Neural cell (in vitro differentiated cells): ENCODE data around the gene PCDH9. TPM values are rescaled to one million over a fixed set of nuclear protein-coding genes. Genes with fewer than 3 reads are reported as not detected.

Experiments
- H2AFZ ChIP-seq: fragments of 200-600, 300-800 bp; sonication (generic), shearing (Covaris generic); 2 replicates; pipeline ENCODE4 v1.6.0; 2014; ENCODE audit warnings: low read depth, mild to moderate bottlenecking, antibody characterized with exemption, low read length, moderate library complexity
- H3F3A ChIP-seq: fragments of 200-600 bp; shearing (Covaris generic); 2 replicates; pipeline ENCODE4 v1.6.1; 2016; ENCODE audit warnings: mild to moderate bottlenecking, moderate library complexity, mixed read lengths, antibody characterized with exemption, low read length; ENCODE audit not compliant: insufficient read depth, poor library complexity, severe bottlenecking
- H3K27ac ChIP-seq: fragments of 200-600, 300-800 bp; sonication (generic), shearing (Covaris generic); 2 replicates; pipeline ENCODE4 v1.5.1; 2014; ENCODE audit warnings: mild to moderate bottlenecking, low read length, moderate library complexity
- H3K27me3 ChIP-seq: fragments of 300-800, 200-600 bp; sonication (generic), shearing (Covaris generic); 2 replicates; pipeline ENCODE4 v1.6.0; 2014; ENCODE audit warnings: mild to moderate bottlenecking, low read depth, low read length, moderate library complexity; ENCODE audit not compliant: insufficient read depth
- H3K36me3 ChIP-seq: fragments of 300-800, 200-600 bp; sonication (generic), shearing (Covaris generic); 2 replicates; pipeline ENCODE4 v1.5.1; 2014; ENCODE audit warnings: mild to moderate bottlenecking, antibody characterized with exemption, low read length, moderate library complexity; ENCODE audit not compliant: insufficient read depth
- H3K4me2 ChIP-seq: fragments of 300-800, 200-600 bp; sonication (generic), shearing (Covaris generic); 2 replicates; pipeline ENCODE4 v1.6.0; 2014; ENCODE audit warnings: mild to moderate bottlenecking, low read length
- H3K4me3 ChIP-seq: fragments of 300-800, 200-600 bp; sonication (generic), shearing (Covaris generic); 2 replicates; pipeline ENCODE4 v1.5.1; 2014; ENCODE audit warnings: mild to moderate bottlenecking, low read length, moderate library complexity
- H3K79me2 ChIP-seq: fragments of 200-600 bp; shearing (Covaris generic); replicated peaks from 2 replicates; pipeline ENCODE4 v1.6.0; 2014; ENCODE audit warnings: mild to moderate bottlenecking, low read length, moderate library complexity; ENCODE audit not compliant: insufficient read depth
- H3K9ac ChIP-seq: fragments of 300-800, 200-600 bp; sonication (generic), shearing (Covaris generic); 2 replicates; pipeline ENCODE4 v1.6.1; 2016; ENCODE audit warnings: mild to moderate bottlenecking, low read length, mixed read lengths
- H3K9me2 ChIP-seq: fragments of 200-600 bp; shearing (Covaris generic); 2 replicates; pipeline ENCODE4 v1.6.1; 2016; ENCODE audit warnings: mild to moderate bottlenecking, low read length, mixed read lengths; ENCODE audit not compliant: insufficient read depth
- H3K9me3 ChIP-seq: fragments of 200-600, 300-800 bp; sonication (generic), shearing (Covaris generic); 2 replicates; pipeline ENCODE4 v1.6.1; 2016; ENCODE audit warnings: mild to moderate bottlenecking, mixed run types, low read length, moderate library complexity, mixed read lengths
- H4K20me1 ChIP-seq: fragments of 200-600 bp; shearing (Covaris generic); 2 replicates; pipeline ENCODE4 v1.6.1; 2016; ENCODE audit warnings: mild to moderate bottlenecking, mixed run types; ENCODE audit not compliant: insufficient read depth
- CTCF ChIP-seq: fragments of 450-650 bp; IDR thresholded peaks from 2 replicates; pipeline ENCODE4 v1.5.1; 2014; ENCODE audit warnings: antibody characterized with exemption, mild to moderate bottlenecking, moderate library complexity; ENCODE audit not compliant: poor library complexity, severe bottlenecking
- EP300 ChIP-seq: fragments of 450-650 bp; conservative IDR thresholded peaks from 2 replicates; pipeline ENCODE4 v1.6.1; 2014; ENCODE audit warnings: antibody characterized with exemption, mild to moderate bottlenecking, moderate library complexity; ENCODE audit not compliant: poor library complexity, severe bottlenecking
- EZH2 ChIP-seq: fragments of 200-600, 300-800 bp; shearing (Covaris generic), sonication (generic); IDR thresholded peaks from 2 replicates; pipeline ENCODE4 v1.6.1; 2014; ENCODE audit warnings: antibody characterized with exemption, low read length, borderline replicate concordance, mild to moderate bottlenecking; ENCODE audit not compliant: insufficient read depth, poor library complexity, severe bottlenecking
- MXI1 ChIP-seq: fragments of 450-650 bp; conservative IDR thresholded peaks from 2 replicates; pipeline ENCODE4 v1.6.1; 2014; ENCODE audit warnings: antibody characterized with exemption, mild to moderate bottlenecking; ENCODE audit not compliant: poor library complexity, severe bottlenecking
- POLR2AphosphoS5 ChIP-seq: IDR thresholded peaks from 2 replicates; pipeline ENCODE4 v1.6.1; 2012
- RAD21 ChIP-seq: fragments of 450-650 bp; conservative IDR thresholded peaks from 2 replicates; pipeline ENCODE4 v1.6.1; 2014; ENCODE audit warnings: antibody characterized with exemption, mild to moderate bottlenecking, moderate library complexity
- REST ChIP-seq: IDR thresholded peaks from 2 replicates; pipeline ENCODE4 v1.6.1; 2012; ENCODE audit warnings: borderline replicate concordance
- SMC3 ChIP-seq: fragments of 450-650 bp; conservative IDR thresholded peaks from 2 replicates; pipeline ENCODE4 v1.6.1; 2014; ENCODE audit warnings: antibody characterized with exemption, mild to moderate bottlenecking, moderate library complexity; ENCODE audit not compliant: poor library complexity
- TAF1 ChIP-seq: IDR thresholded peaks from 2 replicates; pipeline ENCODE4 v1.6.1; 2012; ENCODE audit warnings: low read depth
- polyA plus RNA-seq: library from polyadenylated mRNA; depleted of rRNA; stranded (reverse); fragments of >200 nt; gene quantifications from 2 replicates; pipeline ENCODE4 v1.2.3, GENCODE V29; 2014

Gene PCDH9
- polyA plus RNA-seq, 1 donor from 2014 or later = 4.6 TPM

GRCh38 chr13:66520511-66521355 is 709.4 kb downstream of the PCDH9 start:
- H3K36me3 ChIP-seq = no peaks in the 10 kb centered on the region
- no peaks in the 10 kb centered on the region for H3K27me3 ChIP-seq
- H3K4me2 ChIP-seq = no peak overlapping the region
- H2AFZ ChIP-seq = no peak overlapping the region
- no peak overlapping the region for H3K9ac ChIP-seq
- H3K4me3 ChIP-seq = no peak overlapping the region
- no peaks in the 10 kb centered on the region for H3K9me3 ChIP-seq
- no peaks in the 10 kb centered on the region for H3K9me2 ChIP-seq
- no peaks in the 10 kb centered on the region for H4K20me1 ChIP-seq
- TF ChIP-seq EP300 = no peak
- no peak for TF ChIP-seq RAD21
- no peak for TF ChIP-seq EZH2
- no peak for TF ChIP-seq REST
- TF ChIP-seq MXI1 = no peak
- TF ChIP-seq POLR2AphosphoS5 = no peak
- TF ChIP-seq TAF1 = no peak
- TF ChIP-seq SMC3 = no peak
- H3F3A ChIP-seq = no peaks in the 10 kb centered on the region
- H3K79me2 ChIP-seq = no peaks in the 10 kb centered on the region
- H3K27ac ChIP-seq = no peak overlapping the region

GRCh38 chr13:66519259-66519658 is 710.9 kb downstream of the PCDH9 start:
- no peak for TF ChIP-seq MXI1
- no peak for TF ChIP-seq REST
- no peak for TF ChIP-seq EP300
- TF ChIP-seq POLR2AphosphoS5 = no peak
- TF ChIP-seq SMC3 = no peak
- TF ChIP-seq RAD21 = no peak
- no peak for TF ChIP-seq TAF1
- TF ChIP-seq EZH2 = no peak
- TF ChIP-seq CTCF = no peak
- Histone ChIP-seq H3K27ac (no peak overlapping the region), H3K9ac (no peak overlapping the region), H3K9me3 (no peaks in the 10 kb centered on the region), H3K79me2 (no peaks in the 10 kb centered on the region), H3K4me3 (no peak overlapping the region), H3F3A (no peaks in the 10 kb centered on the region), H3K36me3 (no peaks in the 10 kb centered on the region), H4K20me1 (no peaks in the 10 kb centered on the region), H3K4me2 (no peak overlapping the region), H2AFZ (no peak overlapping the region), H3K9me2 (no peaks in the 10 kb centered on the region), H3K27me3 (no peaks in the 10 kb centered on the region)
